HG03097 (cell line): ENCODE results near the gene NLRP4.

Source experiments
- ATAC-seq: cut with Tn5 transposase; IDR thresholded peaks from one replicate; pipeline ENCODE4 v1.9.1; 2021; ENCODE audit not compliant: unreplicated experiment, low FRiP score

The NLRP4 gene, protein sequence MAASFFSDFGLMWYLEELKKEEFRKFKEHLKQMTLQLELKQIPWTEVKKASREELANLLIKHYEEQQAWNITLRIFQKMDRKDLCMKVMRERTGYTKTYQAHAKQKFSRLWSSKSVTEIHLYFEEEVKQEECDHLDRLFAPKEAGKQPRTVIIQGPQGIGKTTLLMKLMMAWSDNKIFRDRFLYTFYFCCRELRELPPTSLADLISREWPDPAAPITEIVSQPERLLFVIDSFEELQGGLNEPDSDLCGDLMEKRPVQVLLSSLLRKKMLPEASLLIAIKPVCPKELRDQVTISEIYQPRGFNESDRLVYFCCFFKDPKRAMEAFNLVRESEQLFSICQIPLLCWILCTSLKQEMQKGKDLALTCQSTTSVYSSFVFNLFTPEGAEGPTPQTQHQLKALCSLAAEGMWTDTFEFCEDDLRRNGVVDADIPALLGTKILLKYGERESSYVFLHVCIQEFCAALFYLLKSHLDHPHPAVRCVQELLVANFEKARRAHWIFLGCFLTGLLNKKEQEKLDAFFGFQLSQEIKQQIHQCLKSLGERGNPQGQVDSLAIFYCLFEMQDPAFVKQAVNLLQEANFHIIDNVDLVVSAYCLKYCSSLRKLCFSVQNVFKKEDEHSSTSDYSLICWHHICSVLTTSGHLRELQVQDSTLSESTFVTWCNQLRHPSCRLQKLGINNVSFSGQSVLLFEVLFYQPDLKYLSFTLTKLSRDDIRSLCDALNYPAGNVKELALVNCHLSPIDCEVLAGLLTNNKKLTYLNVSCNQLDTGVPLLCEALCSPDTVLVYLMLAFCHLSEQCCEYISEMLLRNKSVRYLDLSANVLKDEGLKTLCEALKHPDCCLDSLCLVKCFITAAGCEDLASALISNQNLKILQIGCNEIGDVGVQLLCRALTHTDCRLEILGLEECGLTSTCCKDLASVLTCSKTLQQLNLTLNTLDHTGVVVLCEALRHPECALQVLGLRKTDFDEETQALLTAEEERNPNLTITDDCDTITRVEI

DNA sequence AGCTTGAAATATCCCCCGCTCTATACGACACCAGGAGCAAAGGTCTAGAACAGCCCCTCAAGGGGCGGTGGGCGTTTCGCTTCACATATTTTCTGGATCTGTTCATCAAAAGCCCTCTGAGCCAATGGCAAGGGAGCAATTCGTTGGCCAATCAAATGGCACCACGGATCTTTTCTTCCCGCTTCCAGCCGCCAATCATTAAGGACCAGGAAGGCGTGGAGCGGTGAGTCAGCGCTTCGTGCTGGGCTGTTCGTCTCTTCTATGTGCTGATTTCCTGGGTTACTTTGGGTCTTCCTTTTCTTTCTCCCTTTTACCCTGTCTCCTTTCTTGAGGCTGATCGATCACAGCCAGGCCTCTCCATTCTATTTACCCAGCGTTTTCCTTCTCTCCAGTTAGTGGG lies at the start of gene NLRP4:
TSS of gene NLRP4 (plus strand) at position 201 of the 400 bp plus-strand sequence. CDS start 15,541 bp downstream, outside the sequence.
- ATAC-seq: no peak

DNA sequence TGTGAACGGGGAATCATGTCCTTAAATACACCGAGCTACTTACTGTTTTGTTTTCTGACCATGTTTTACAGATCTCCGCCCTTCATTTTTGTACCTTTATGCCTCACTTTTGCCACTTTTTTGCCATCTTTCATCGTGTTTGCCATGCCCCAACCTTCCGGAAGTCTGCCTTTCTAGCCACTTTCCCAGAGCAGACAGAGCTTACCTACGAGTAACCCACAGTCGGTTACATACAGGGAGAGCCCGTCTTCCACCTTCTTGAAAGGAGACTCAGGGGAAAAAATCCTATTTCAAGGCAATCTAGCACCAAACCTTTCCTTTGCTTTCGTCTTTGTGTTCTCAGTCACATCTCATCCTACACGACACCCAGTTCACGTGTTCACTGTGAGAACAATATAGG lies 41.3 kb upstream of the NLRP4 start:
- no peak for ATAC-seq

DNA sequence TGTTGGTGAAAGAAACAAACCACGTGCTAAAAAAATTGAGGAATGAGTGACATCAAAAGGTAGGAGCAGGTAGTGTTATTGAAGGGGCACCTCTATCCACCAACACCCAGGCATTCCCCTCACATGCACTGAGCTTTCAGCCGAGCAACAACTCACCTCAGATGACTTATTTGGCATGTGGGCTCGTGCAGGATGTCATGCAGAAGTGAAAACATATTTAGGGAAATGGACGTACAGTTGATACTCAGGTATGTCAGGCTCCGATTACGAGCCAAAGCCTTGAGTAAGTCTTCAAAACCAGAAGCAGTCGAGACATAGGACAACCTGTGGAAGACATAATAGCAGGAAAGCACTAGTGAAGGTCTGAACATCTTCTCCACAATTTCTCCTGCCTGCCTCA lies 34.9 kb upstream of the NLRP4 start:
- no peak for ATAC-seq

DNA sequence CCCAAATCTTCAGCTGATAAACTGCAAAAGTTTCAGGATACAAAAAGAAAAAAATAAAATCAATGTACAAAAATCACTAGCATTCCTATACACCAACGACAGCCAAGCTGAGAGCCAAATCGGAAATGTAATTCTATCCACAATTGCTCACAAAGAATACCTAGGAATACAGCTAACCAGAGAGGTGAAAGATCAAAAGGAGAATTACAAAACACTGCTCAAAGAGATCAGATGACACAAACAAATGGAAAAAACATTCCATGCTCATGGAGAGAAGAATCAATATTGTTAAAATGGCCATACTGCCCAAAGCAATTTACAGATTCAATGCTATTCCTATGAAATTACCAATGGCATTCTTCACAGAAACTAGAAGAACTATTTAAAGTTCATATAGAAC lies 34.1 kb upstream of the NLRP4 start:
- no peak for ATAC-seq

DNA sequence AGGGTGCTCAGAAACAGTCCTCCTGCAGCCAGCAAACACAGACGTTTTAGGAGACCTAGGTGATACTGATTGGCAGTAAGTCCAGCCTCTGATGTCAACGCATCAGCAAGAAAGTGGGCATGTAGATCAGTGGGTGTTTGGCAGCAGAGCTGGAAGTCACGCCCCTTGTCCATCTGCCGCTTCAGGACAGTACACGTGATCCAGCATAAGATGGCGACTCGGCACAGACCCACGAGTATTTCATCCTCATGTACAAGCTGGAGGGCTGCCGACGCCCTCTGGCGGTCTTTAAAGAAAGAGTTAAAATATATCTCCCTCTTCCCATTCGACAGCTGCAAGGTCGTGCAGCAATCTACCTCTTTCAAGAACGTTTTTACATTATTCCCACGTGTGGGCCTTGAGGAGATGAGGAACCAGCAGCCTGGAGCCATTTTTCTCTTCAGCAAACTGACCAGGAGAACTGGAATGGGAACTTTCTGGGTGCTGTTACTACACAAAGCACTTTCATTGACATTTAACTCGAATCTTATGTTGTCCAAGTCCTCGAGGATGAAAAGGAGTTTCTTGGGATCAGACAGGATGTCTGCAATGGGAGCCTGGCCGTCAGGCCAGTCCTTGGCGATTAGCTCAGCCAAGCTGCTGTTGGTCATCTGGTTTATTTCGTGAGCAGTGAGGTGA lies 26.8 kb upstream of the NLRP4 start:
- ATAC-seq: no peak

DNA sequence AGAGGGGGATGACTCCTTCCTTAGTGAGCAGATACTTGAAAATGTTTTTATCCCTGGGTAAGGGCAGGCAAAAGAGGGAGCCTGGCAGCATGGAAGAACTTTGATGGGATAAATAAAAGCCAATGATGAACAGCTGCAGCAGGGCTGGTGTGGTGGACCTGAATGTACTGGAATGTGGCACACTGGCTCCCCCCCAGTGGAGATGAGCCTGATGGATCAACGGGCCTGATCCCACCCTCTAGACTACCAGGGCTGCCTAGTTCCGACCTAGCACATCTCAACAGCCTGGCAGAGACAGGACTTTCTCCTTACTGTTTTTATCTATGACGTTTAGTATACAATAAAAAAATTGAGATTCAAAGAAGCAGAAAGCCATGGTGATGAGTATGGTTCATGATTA lies 25.0 kb upstream of the NLRP4 start:
- no peak for ATAC-seq

DNA sequence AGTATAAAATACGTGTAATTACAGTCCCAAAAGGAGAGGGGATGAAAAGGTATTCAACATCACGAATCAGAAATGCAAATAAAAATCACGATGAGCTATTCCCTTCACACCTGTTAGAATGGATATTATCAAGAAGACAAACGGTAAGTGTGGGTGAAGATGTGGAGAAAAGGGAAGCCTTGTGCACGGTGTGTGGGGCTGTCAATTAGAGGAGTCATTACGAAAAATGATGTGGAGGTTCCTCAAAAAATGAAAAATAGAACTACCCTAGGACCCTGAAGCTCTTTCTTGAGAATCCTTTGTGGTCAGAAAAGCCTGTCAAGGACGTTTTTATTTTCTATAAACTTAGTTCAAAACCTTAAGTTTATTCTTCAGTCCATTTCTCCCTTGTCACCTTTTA lies 23.9 kb upstream of the NLRP4 start:
- ATAC-seq: no peak

DNA sequence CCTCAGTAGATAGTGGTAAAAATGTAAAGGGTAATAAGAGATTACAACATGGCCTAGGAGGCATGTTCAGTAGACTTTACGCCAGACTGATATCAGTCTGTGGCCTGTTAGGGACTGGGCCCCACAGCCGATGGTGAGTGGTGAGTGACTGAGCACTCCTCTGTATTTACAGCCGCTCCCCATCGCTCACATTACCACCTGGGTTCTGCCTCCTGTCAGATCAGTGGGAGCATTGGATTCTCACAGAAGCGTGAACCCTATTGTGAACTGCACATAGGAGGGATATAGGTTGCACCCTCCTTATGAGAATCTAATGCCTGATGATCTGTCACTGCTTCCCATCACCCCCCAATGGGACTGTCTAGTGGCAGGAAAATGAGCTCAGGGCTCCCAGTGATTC lies 22.4 kb upstream of the NLRP4 start:
- ATAC-seq: no peak

DNA sequence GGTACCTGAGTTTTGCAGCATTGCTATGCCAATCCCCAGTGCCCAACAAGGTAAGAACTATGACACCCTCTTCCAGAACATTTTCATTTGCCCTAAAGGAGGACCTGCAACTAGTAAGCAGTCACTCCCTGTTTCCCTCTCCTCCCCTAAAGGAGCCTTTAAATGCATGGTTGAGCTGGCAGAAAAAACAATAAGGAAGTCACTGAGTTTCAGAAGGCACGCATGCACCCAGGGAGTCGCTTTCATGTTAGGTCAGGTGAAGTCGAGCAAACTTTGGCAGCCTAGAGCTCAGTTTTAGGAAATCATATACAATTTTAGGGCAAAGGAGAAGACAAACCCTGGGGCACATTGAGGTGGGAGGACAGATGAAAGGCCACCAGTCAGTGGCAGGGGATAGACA lies 16.3 kb upstream of the NLRP4 start:
- no peak for ATAC-seq

DNA sequence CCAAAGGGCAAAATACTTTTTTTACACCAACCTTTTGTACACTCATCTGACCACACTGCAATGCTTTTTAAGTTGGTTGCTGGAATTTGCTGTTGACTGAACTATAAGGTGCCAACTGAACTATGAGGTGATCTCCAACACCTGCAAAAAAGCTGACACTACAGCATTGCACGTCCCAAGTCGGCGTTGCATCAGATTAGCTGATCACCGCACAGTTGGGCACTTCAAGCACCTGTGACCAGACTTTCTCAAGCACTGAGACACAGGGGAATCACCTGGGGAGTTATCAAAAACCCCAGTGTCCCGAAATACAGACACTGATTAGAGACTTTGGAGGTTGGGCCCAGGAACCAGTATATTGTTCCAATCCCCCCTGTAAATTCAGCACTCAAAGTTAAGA lies 5.7 kb upstream of the NLRP4 start:
- ATAC-seq: no peak

DNA sequence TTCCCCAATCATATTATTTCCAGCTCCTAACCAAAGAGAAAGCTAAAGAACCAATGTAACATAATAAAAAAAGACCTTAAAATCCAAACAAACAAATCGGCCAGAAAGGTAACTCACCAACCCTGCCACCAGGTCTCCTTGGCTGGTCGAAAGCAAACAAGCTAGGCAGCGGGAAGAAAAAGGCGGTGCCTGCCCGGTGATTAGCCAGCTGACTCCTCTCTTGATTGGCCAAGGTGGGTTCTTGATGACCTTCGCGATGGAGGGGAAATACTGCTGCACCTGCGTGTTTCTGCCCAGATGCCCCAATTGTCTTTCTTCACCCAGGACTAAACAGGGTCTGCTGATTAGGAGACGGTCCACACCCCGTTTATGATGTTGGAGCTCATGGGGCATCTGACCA lies 4.5 kb upstream of the NLRP4 start, which contains the start of gene NLRP11:
TSS of gene NLRP11 (minus strand) at position 154 of the 400 bp plus-strand sequence. CDS start 13,825 bp downstream, outside the sequence.
- no peak for ATAC-seq

DNA sequence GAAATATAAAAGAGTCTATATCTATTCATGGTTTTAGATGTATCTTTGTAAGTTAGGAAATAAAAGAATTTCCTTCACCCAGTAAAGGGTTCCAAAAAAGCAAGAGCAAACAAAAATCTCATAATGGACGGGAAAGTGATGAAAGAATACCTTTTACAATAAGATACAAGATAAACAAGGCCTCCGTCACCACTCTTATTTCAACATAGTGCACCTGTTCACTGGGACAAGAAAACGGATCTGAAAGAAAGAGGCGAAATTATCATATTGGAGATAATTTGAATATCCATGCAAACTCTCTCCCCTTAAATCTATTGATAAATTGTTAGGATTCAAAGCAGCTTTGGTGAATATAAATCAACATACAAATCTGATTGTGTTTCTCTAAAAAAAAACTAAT lies 3.7 kb upstream of the NLRP4 start:
- no peak for ATAC-seq

DNA sequence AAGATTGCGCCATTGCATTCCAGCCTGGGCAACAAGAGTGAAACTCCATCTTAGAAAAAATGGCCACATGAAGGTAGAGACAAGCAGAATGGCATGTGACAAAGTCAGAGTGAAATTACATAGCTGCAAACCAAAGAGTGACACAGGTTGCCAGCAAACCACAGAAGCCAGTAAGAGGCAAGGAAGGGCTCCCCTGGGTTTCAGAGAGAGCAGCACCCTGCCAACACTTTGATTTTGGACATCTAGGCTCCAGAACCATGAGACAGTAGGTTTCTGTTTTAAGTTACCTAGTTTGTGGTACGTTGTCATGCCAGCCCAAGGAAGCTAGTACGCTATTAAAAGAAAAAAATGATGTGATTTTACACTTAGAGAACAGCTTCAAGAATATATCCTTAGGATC lies 1.9 kb downstream of the NLRP4 start:
- ATAC-seq: no peak

DNA sequence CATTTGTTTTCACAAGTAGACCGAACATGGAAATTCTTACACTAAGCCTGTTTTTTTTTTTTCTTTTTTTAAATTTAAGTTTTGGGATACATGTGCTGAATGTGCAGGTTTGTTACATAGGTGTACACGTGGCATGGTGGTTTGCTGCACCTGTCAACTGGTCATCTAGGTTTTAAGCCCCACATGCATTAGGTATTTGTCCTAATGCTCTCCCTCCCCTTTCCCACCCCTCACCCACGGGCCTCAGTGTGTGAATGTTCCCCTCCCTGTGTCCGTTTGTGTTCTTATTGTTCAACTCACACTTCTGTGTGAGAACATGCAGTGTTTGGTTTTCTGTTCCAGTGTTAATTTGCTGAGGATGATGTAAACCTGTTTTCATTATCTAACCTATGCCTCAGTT lies 2.6 kb downstream of the NLRP4 start:
- no peak for ATAC-seq

DNA sequence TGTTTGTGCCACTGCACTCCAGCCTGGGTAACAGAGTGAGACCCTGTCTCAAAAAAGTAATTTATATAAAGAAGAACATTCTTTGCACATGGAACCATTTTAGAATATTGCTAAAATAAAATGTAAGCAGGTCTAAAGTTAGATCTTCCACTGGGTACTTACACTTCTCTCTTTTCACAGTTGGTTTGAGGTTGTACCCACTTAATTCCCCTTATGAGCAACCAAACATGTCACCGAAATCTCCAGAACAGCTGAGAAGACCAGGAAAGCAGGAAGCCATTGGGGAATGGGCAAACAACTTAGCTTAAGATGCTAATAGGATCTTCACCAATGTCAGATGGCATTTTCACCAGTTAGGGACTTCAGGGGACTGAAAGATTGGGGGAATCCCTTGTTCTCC lies 18.8 kb downstream of the NLRP4 start:
- no peak for ATAC-seq

DNA sequence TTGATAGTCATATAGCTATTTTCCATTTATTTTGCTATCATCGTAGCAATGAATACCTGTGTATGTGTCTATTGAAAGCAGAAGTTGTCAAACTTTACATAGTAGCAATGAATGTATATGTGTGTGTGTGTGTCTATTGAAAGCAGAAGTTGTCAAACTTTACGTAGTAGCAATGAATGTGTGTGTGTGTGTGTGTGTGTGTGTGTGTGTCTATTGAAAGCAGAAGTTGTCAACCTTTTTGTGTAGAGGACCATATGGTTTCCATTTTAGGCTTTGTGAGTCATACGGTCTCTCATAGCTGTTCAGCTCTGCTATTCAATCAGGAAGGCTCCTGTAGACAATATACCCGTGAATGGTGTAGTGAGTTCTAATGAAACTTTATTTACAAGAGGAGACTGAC lies 20.8 kb downstream of the NLRP4 start:
- ATAC-seq: no peak

DNA sequence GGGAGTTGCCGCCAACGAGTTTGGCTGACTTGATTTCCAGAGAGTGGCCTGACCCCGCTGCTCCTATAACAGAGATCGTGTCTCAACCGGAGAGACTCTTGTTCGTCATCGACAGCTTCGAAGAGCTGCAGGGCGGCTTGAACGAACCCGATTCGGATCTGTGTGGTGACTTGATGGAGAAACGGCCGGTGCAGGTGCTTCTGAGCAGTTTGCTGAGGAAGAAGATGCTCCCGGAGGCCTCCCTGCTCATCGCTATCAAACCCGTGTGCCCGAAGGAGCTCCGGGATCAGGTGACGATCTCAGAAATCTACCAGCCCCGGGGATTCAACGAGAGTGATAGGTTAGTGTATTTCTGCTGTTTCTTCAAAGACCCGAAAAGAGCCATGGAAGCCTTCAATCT lies 21.6 kb downstream of the NLRP4 start:
- ATAC-seq: no peak

DNA sequence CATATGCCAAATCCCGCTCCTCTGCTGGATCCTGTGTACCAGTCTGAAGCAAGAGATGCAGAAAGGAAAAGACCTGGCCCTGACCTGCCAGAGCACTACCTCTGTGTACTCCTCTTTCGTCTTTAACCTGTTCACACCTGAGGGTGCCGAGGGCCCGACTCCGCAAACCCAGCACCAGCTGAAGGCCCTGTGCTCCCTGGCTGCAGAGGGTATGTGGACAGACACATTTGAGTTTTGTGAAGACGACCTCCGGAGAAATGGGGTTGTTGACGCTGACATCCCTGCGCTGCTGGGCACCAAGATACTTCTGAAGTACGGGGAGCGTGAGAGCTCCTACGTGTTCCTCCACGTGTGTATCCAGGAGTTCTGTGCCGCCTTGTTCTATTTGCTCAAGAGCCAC lies 22.1 kb downstream of the NLRP4 start:
- no peak for ATAC-seq

DNA sequence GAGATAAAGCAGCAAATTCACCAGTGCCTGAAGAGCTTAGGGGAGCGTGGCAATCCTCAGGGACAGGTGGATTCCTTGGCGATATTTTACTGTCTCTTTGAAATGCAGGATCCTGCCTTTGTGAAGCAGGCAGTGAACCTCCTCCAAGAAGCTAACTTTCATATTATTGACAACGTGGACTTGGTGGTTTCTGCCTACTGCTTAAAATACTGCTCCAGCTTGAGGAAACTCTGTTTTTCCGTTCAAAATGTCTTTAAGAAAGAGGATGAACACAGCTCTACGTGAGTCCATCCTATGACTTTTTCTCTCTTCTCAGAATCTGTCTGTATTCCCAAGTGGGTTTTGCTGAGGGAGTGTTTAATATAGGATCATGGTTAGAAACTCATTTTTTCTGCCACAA lies 22.6 kb downstream of the NLRP4 start:
- no peak for ATAC-seq

DNA sequence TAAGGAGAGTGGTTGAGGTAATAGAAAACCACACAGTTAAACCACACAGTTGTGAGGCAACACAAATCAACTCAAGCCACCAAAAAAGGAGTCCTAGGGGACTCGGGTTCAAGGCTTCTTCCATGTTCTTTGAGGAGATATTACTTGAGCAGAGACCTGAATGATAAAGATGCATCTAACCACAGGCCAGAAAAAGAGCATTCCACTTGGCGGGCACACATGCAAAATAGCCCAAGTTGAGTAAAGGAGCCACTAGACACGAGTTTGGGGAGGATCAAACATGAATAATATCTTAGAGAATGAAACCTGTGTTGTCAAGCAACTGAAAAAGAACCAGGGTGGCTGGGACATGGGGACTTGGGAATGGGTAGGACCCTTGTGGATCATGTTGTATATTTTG lies 30.2 kb downstream of the NLRP4 start:
- no peak for ATAC-seq

DNA sequence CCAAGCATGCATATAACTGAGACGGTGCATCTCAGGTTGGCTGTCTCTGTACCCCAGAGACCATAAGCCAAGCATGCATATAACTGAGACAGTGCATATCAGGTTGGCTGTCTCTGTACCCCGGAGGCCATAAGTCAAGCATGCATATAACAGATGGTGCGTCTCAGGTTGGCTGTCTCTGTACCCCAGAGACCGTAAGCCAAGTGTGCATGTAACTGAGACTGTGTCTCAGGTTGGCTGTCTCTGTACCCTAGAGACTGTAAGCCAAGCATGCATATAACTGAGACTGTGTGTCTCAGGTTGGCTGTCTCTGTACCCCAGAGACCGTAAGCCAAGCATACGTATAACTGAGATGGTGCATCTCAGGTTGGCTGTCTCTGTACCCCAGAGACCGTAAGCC lies 30.8 kb downstream of the NLRP4 start:
- ATAC-seq: no peak
